Loucy (cell line): ENCODE data around the gene POLR3K.
A peak's percentile ranks its signal among the peaks of the same experiment; 100 is the strongest.

ENCODE experiments used
- H2AFZ ChIP-seq: fragments of 200-600 bp; sonication (generic); 2 replicates; pipeline ENCODE4 v1.6.0; 2016; ENCODE audit warnings: antibody characterized with exemption, mild to moderate bottlenecking, low read length, moderate library complexity
- H3F3A ChIP-seq: fragments of 200-600 bp; 2 replicates; pipeline ENCODE4 v1.6.0; 2016; ENCODE audit warnings: antibody characterized with exemption, low read depth, mild to moderate bottlenecking
- H3K27me3 ChIP-seq: fragments of 200-600 bp; sonication (generic); 2 replicates; pipeline ENCODE4 v1.6.1; 2014; ENCODE audit warnings: low read length, mild to moderate bottlenecking; ENCODE audit not compliant: insufficient read depth, poor library complexity, severe bottlenecking
- H3K36me3 ChIP-seq: fragments of 200-600 bp; sonication (generic); 2 replicates; pipeline ENCODE4 v1.6.1; 2016; ENCODE audit warnings: low read length; ENCODE audit not compliant: insufficient read depth
- H3K4me1 ChIP-seq: fragments of 200-600 bp; sonication (generic); 2 replicates; pipeline ENCODE4 v1.5.1; 2014; ENCODE audit warnings: low read length, mild to moderate bottlenecking; ENCODE audit not compliant: insufficient read depth, poor library complexity, severe bottlenecking
- H3K4me2 ChIP-seq: fragments of 200-600 bp; sonication (generic); 2 replicates; pipeline ENCODE4 v1.6.0; 2014; ENCODE audit warnings: antibody characterized with exemption, low read length, low read depth, mild to moderate bottlenecking; ENCODE audit not compliant: poor library complexity, severe bottlenecking
- H3K4me3 ChIP-seq: fragments of 200-600 bp; sonication (generic); 2 replicates; pipeline ENCODE4 v1.5.1; 2014; ENCODE audit warnings: low read length, mild to moderate bottlenecking, mixed read lengths; ENCODE audit not compliant: poor library complexity, severe bottlenecking
- H3K79me2 ChIP-seq: fragments of 200-600 bp; sonication (generic); 2 replicates; pipeline ENCODE4 v1.6.1; 2014; ENCODE audit warnings: low read length; ENCODE audit not compliant: insufficient read depth
- H3K9ac ChIP-seq: fragments of 200-600 bp; sonication (generic); 2 replicates; pipeline ENCODE4 v1.6.0; 2014; ENCODE audit warnings: mild to moderate bottlenecking, low read depth, low read length, moderate library complexity; ENCODE audit not compliant: poor library complexity, severe bottlenecking
- H3K9me2 ChIP-seq: fragments of 200-600 bp; sonication (generic); replicated peaks from 2 replicates; pipeline ENCODE4 v1.6.1; 2016; ENCODE audit warnings: low read depth, low read length, mixed read lengths
- H3K9me3 ChIP-seq: fragments of 200-600 bp; sonication (generic); 2 replicates; pipeline ENCODE4 v1.6.1; 2014; ENCODE audit warnings: mild to moderate bottlenecking, antibody characterized with exemption, low read length, low read depth; ENCODE audit not compliant: insufficient read depth
- H4K20me1 ChIP-seq: fragments of 200-600 bp; sonication (generic); 2 replicates; pipeline ENCODE4 v1.6.0; 2014; ENCODE audit warnings: antibody characterized with exemption, low read length, mild to moderate bottlenecking; ENCODE audit not compliant: insufficient read depth, poor library complexity, severe bottlenecking
- EZH2phosphoT487 ChIP-seq: fragments of 200-600 bp; IDR thresholded peaks from 2 replicates; pipeline ENCODE4 v1.6.1; 2018; ENCODE audit warnings: antibody characterized with exemption, mild to moderate bottlenecking, moderate library complexity, borderline replicate concordance
- TF ChIP-seq, protein P1 (sequence below): fragments of 200-600 bp; sonication (generic); conservative IDR thresholded peaks from 2 replicates; pipeline ENCODE4 v1.5.1; 2014; ENCODE audit warnings: mild to moderate bottlenecking, antibody characterized with exemption, low read length

The POLR3K gene

DNA sequence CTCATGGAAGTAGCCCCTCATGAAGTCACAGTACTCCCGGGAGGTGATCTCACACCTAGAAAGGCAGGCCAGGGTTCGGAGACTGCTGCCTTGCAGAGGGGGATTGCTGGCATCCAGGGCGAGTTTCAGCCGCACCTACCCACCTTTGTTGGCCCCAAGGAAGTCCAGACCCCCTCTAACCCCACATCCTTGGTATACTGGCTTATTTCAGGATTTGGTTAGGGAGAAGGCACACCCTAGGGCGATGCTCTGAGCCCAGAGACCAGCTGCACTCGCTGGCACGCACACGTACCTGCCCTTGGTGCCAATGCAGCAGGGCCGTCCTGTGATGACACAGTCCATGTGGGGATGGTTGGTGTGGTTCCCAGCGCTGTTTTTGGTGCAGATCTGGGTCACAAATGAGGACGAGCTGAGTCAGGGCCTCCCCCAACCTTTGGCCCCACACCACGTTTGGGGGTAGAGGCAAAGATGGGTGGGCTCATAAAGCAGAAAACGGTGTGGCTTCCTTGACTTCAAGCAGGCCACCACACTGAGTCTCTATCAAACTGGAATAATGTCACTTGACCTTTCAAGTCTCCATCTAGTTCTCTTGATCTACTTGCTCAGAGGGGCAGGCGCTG lies 6.1 kb upstream of the POLR3K start:
- peaks cover 29% of the 10 kb centered on the region for H3K4me1 ChIP-seq
- H3K79me2 ChIP-seq: no peaks in the 10 kb centered on the region
- H4K20me1 ChIP-seq: no peaks in the 10 kb centered on the region
- TF ChIP-seq, protein P1, sequence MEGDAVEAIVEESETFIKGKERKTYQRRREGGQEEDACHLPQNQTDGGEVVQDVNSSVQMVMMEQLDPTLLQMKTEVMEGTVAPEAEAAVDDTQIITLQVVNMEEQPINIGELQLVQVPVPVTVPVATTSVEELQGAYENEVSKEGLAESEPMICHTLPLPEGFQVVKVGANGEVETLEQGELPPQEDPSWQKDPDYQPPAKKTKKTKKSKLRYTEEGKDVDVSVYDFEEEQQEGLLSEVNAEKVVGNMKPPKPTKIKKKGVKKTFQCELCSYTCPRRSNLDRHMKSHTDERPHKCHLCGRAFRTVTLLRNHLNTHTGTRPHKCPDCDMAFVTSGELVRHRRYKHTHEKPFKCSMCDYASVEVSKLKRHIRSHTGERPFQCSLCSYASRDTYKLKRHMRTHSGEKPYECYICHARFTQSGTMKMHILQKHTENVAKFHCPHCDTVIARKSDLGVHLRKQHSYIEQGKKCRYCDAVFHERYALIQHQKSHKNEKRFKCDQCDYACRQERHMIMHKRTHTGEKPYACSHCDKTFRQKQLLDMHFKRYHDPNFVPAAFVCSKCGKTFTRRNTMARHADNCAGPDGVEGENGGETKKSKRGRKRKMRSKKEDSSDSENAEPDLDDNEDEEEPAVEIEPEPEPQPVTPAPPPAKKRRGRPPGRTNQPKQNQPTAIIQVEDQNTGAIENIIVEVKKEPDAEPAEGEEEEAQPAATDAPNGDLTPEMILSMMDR: no peak
- no peak for TF ChIP-seq EZH2phosphoT487
- no peaks in the 10 kb centered on the region for H3K36me3 ChIP-seq
- H3K9me3 ChIP-seq: no peaks in the 10 kb centered on the region
- H3K27me3 ChIP-seq: no peaks in the 10 kb centered on the region
- no peak overlapping the region for H3K4me2 ChIP-seq
- no peak overlapping the region for H3K4me3 ChIP-seq
- no peaks in the 10 kb centered on the region for H3K9me2 ChIP-seq
- no peak overlapping the region for H2AFZ ChIP-seq
- H3K9ac ChIP-seq: no peak overlapping the region
- H3F3A ChIP-seq: no peaks in the 10 kb centered on the region

DNA sequence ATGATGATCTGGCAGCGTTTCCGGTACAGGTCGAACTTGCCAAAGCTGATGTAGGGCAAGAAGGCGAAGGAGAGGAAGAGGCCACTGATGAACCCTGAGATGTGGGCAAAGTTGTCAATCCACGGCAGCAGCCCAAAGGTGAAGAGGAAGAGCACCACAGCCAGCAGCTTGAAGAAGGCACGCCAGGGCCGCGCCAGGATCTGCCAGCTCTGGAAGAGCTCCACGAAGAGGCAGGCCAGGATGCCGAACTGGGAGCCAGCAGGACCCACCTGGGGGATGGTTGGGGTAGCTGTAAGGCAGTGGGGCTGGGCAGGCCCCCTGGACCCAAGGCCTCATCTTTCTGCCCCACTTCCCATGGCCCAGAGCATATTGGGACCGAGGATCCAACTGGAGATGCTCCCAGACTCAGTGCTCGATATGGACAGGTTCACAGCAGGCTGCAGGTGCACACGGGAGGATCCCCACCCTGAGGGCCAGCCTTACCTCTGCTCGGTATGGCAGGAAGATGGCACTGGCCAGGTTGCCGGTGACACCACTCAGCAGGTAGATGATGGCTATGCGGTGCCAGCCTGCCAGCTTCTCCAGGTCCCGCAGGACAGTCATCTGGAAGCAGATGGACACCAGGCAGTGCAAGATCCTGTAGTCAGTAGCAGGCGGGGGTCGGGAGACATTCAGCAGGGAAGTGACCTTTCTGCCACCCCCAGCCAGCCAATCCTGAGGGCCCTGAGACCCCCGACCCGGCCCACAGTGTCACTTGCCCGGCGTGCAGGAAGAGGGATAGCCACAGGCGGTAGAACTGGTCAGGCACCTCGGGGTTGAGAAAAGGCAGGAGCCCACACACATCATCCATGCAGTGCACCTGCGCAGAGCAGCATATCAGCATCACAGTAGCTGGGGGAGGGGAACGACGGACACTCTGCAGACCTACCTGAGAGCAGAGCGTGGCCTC lies 5.4 kb upstream of the POLR3K start:
- Histone ChIP-seq H2AFZ (no peak overlapping the region), H3K9ac (peak overlapping the region; percentile 48), H3K79me2 (peaks cover 7% of the 10 kb centered on the region; the same call in 1 of the 2 replicates), H4K20me1 (no peaks in the 10 kb centered on the region), H3K27me3 (no peaks in the 10 kb centered on the region), H3K36me3 (no peaks in the 10 kb centered on the region), H3K9me2 (no peaks in the 10 kb centered on the region), H3K4me3 (no peak overlapping the region), H3K4me1 (peaks cover 29% of the 10 kb centered on the region), H3K9me3 (no peaks in the 10 kb centered on the region), H3F3A (no peaks in the 10 kb centered on the region), H3K4me2 (peak overlapping the region; percentile 48)
- TF ChIP-seq, protein P1: no peak
- no peak for TF ChIP-seq EZH2phosphoT487

GRCh38 chr16:57711-58110 lies 4.3 kb upstream of the POLR3K start:
- Histone ChIP-seq H2AFZ (no peak overlapping the region), H3K27me3 (no peaks in the 10 kb centered on the region), H3K36me3 (no peaks in the 10 kb centered on the region), H3K4me3 (no peak overlapping the region), H3K4me2 (peak overlapping the region; percentile 48), H3K79me2 (peaks cover 7% of the 10 kb centered on the region; the same call in 1 of the 2 replicates), H3F3A (no peaks in the 10 kb centered on the region), H3K9me2 (no peaks in the 10 kb centered on the region), H3K9me3 (no peaks in the 10 kb centered on the region), H4K20me1 (no peaks in the 10 kb centered on the region), H3K9ac (peak overlapping the region; percentile 48), H3K4me1 (peaks cover 29% of the 10 kb centered on the region)
- TF ChIP-seq, protein P1: no peak
- TF ChIP-seq EZH2phosphoT487: no peak
